ENCODE results near the gene DCUN1D5.

GRCh38 chr11:103085758-103086365 is 6.1 kb downstream of the DCUN1D5 start:
- no peak for TF ChIP-seq CTCF (conservative IDR thresholded peaks at IDR 0.05)
- no peak for TF ChIP-seq EZH2 (IDR thresholded peaks at IDR 0.05; ENCODE audit: low read depth)

All from PC-9 (cell line).